ENCODE measurements around the gene CFAP58.

CFAP58 gene

GRCh38 chr10:104317726-104318299, 35.8 kb upstream of the CFAP58 start:
- Mint-ChIP-seq H3K4me1 (peaks cover 65% of the 10 kb centered on the region), H3K9me3 (no peaks in the 10 kb centered on the region), H3K27ac (peak overlapping the region; percentile 59), H3K27me3 (no peaks in the 10 kb centered on the region), H3K4me3 (no peak overlapping the region), H3K36me3 (peaks cover 5% of the 10 kb centered on the region)

DNA sequence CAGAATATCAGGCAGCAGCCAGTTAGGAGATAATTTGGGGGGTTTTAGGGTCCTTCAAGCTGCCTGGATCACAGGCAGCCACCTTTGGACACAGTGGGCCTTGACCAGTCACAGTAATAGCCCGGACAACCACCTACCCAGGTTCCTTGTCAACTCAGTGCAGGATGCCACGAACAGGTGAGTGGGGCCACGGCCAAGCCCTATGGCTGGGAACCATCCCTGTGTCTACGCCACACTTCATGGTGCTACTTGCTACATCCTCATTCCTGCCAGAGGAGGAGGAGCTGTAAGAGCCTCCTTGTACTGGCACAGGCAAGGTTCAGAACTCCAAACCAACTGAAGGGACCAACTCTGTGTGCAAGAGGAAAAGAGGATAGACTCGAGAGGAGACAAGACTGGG, 35.3 kb upstream of the CFAP58 start:
- Mint-ChIP-seq H3K4me1 (peaks cover 67% of the 10 kb centered on the region), H3K9me3 (no peaks in the 10 kb centered on the region), H3K4me3 (no peak overlapping the region), H3K36me3 (peaks cover 5% of the 10 kb centered on the region), H3K27me3 (no peaks in the 10 kb centered on the region), H3K27ac (no peak overlapping the region)

DNA sequence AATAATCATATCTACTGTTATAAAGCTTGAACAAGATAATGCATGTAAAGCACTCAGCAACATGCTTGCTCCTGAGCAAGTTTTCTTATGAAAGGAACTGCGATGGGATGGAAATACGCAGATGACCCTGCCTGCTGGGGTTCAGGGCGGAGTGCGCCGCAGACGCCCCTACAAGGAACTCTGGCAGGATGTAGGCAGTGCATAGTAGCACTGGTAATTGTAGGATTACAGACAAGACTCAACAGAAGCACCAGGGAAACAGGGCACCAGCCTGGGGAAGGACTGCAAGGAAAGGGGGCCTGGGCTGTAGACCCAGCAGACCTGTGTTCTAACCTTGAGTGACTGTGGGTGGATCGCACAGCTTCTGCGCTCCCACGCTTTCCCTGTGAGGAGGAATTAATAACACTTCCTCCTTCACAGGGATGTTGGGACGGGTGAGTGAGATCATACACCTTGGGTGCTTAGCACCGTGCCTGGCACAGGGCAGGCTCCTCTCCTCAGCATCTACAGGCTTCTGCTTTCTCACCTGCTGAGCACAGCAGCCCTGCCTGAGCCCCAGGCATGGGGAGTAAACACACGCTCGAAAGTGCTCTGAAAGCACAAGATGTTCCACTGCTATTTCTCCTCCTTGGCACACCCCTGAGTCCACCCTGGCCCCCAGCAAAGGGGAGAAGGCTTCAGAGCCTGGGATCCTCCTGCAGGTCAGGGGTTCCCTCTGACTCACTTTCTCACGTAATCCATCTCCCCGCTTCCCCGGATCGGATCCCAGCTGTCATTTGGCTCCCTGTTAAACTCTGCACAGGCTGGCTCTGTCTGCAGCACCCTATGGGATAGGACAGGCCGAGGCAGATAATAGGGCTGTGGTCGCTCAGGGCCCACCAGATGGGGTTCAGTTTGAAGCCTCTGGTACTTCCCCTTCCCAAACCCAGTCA, 34.6 kb upstream of the CFAP58 start:
- H3K27ac Mint-ChIP-seq, result peak overlapping the region; percentile 30
- peaks cover 75% of the 10 kb centered on the region for H3K4me1 Mint-ChIP-seq
- H3K4me3 Mint-ChIP-seq, result peak overlapping the region; percentile 11
- H3K9me3 Mint-ChIP-seq, result no peaks in the 10 kb centered on the region
- H3K27me3 Mint-ChIP-seq, result no peaks in the 10 kb centered on the region
- peaks cover 3% of the 10 kb centered on the region for H3K36me3 Mint-ChIP-seq

GRCh38 chr10:104321226-104321625, 32.4 kb upstream of the CFAP58 start:
- H3K9me3 Mint-ChIP-seq, result no peaks in the 10 kb centered on the region
- no peak overlapping the region for H3K27ac Mint-ChIP-seq
- peaks cover 96% of the 10 kb centered on the region for H3K4me1 Mint-ChIP-seq
- peak overlapping the region; percentile 76 for H3K4me3 Mint-ChIP-seq
- peaks cover 4% of the 10 kb centered on the region for H3K36me3 Mint-ChIP-seq
- no peaks in the 10 kb centered on the region for H3K27me3 Mint-ChIP-seq

- H3K4me1 Mint-ChIP-seq, result peaks cover 100% of the 10 kb centered on the region
- peak overlapping the region; percentile 76 for H3K4me3 Mint-ChIP-seq
- H3K27ac Mint-ChIP-seq, result peak overlapping the region; percentile 92
- no peaks in the 10 kb centered on the region for H3K9me3 Mint-ChIP-seq
- H3K36me3 Mint-ChIP-seq, result peaks cover 7% of the 10 kb centered on the region
- no peaks in the 10 kb centered on the region for H3K27me3 Mint-ChIP-seq
Observed at GRCh38 chr10:104321725-104322415, 31.8 kb upstream of the CFAP58 start.

- peaks cover 100% of the 10 kb centered on the region for H3K4me1 Mint-ChIP-seq
- H3K27me3 Mint-ChIP-seq, result no peaks in the 10 kb centered on the region
- H3K27ac Mint-ChIP-seq, result peak overlapping the region; percentile 92
- peaks cover 7% of the 10 kb centered on the region for H3K36me3 Mint-ChIP-seq
- no peaks in the 10 kb centered on the region for H3K9me3 Mint-ChIP-seq
- peak overlapping the region; percentile 76 for H3K4me3 Mint-ChIP-seq
Observed at GRCh38 chr10:104322416-104322782, 31.2 kb upstream of the CFAP58 start.

GRCh38 chr10:104323085-104323484, 30.5 kb upstream of the CFAP58 start:
- Mint-ChIP-seq H3K9me3 (no peaks in the 10 kb centered on the region), H3K27me3 (no peaks in the 10 kb centered on the region), H3K36me3 (peaks cover 7% of the 10 kb centered on the region), H3K4me1 (peaks cover 100% of the 10 kb centered on the region), H3K27ac (peak overlapping the region; percentile 92), H3K4me3 (peak overlapping the region; percentile 76)

DNA sequence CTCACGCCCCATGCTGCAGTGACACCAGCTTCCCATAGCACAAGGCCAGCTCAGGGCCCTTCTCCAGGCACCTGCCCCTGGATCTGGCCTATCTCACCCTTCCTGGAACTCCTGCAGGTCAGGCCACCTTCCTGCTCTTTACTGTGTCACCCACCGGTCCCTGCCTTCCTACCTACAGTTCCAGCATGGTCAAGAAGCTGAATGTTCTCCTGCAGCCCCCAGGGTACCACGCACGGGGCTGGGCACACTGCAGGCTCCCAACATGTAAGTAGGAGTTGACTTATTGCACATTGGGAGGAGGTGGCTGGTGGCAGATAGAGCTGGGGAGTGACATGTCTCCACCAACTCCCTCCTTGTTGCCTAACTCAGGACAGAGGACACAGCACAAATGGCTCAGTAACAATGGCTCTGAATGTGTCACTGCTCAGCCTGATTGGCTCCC, 29.9 kb upstream of the CFAP58 start:
- H3K9me3 Mint-ChIP-seq, result no peaks in the 10 kb centered on the region
- H3K4me1 Mint-ChIP-seq, result peaks cover 100% of the 10 kb centered on the region
- peaks cover 7% of the 10 kb centered on the region for H3K36me3 Mint-ChIP-seq
- H3K27ac Mint-ChIP-seq, result peak overlapping the region; percentile 95
- H3K4me3 Mint-ChIP-seq, result peak overlapping the region; percentile 76
- no peaks in the 10 kb centered on the region for H3K27me3 Mint-ChIP-seq

DNA sequence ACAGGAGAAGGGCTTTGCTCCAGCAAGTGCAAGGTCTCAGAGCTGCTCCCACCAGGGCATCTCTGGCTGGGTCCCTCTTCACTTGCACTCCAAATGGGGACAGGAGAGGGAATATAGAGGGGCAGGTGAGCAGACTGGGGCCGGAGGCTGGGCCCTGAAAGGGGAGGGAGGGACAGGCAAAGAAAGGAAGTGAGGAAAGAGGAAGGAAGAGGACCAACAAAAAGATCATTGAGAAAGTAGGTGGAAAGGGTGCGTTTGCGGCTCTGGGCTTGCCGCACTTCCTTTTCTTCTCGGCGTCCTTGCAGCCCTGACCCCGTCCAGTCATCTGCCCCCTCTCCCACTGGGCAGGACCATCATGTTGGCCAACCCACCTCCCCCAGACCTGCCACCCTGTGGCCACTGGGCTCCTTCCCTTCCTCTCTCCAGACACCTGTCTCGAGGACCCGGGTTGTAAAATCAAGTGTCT, 29.4 kb upstream of the CFAP58 start:
- peak overlapping the region; percentile 95 for H3K27ac Mint-ChIP-seq
- peak overlapping the region; percentile 76 for H3K4me3 Mint-ChIP-seq
- no peaks in the 10 kb centered on the region for H3K27me3 Mint-ChIP-seq
- peaks cover 7% of the 10 kb centered on the region for H3K36me3 Mint-ChIP-seq
- no peaks in the 10 kb centered on the region for H3K9me3 Mint-ChIP-seq
- H3K4me1 Mint-ChIP-seq, result peaks cover 100% of the 10 kb centered on the region

- H3K36me3 Mint-ChIP-seq, result peaks cover 7% of the 10 kb centered on the region
- H3K27me3 Mint-ChIP-seq, result no peaks in the 10 kb centered on the region
- peaks cover 100% of the 10 kb centered on the region for H3K4me1 Mint-ChIP-seq
Observed at GRCh38 chr10:104324931-104325330, 28.7 kb upstream of the CFAP58 start.

GRCh38 chr10:104325436-104326435, 27.9 kb upstream of the CFAP58 start:
- Mint-ChIP-seq H3K27me3 (no peaks in the 10 kb centered on the region), H3K36me3 (peaks cover 7% of the 10 kb centered on the region), H3K4me3 (peak overlapping the region; percentile 76), H3K9me3 (no peaks in the 10 kb centered on the region), H3K4me1 (peaks cover 100% of the 10 kb centered on the region), H3K27ac (peak overlapping the region; percentile 95)

More at GRCh38 chr10:104324931-104325330, 28.7 kb upstream of the CFAP58 start:
- peak overlapping the region; percentile 76 for H3K4me3 Mint-ChIP-seq
- no peaks in the 10 kb centered on the region for H3K9me3 Mint-ChIP-seq
- H3K27ac Mint-ChIP-seq, result peak overlapping the region; percentile 95

DNA sequence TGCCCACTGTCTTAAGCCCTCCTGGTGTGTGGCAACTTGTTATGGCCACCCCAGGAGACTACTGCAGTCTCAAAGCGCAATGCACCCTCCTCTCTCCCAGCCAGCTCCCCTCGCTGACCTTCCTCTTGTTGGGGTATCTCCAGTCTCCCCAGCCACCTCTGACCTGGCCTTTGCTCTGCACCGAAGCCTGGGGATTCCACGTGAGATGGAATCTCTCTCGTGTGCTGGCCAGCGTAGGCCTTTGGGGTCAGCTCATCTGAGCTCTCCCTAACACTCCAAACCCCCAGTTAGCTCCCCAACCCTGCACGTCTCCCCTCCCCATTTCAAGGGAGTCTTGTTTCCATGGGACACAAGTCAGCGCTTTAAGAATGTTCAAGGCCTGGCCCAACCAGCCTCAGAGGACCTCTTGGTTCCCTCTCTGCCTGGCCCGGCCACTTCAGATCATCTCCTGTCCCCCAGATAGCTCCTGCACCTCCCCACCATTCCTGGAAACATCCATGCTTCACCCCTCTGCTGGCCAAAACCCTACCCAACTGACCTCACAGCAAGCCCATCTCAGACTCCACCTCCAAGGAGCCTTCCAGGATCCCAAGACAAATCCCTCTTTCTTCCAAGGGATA, 26.5 kb upstream of the CFAP58 start:
- Mint-ChIP-seq H3K36me3 (peaks cover 7% of the 10 kb centered on the region), H3K4me3 (peak overlapping the region; percentile 85), H3K27ac (peak overlapping the region; percentile 79), H3K27me3 (no peaks in the 10 kb centered on the region), H3K9me3 (no peaks in the 10 kb centered on the region), H3K4me1 (peaks cover 100% of the 10 kb centered on the region)

DNA sequence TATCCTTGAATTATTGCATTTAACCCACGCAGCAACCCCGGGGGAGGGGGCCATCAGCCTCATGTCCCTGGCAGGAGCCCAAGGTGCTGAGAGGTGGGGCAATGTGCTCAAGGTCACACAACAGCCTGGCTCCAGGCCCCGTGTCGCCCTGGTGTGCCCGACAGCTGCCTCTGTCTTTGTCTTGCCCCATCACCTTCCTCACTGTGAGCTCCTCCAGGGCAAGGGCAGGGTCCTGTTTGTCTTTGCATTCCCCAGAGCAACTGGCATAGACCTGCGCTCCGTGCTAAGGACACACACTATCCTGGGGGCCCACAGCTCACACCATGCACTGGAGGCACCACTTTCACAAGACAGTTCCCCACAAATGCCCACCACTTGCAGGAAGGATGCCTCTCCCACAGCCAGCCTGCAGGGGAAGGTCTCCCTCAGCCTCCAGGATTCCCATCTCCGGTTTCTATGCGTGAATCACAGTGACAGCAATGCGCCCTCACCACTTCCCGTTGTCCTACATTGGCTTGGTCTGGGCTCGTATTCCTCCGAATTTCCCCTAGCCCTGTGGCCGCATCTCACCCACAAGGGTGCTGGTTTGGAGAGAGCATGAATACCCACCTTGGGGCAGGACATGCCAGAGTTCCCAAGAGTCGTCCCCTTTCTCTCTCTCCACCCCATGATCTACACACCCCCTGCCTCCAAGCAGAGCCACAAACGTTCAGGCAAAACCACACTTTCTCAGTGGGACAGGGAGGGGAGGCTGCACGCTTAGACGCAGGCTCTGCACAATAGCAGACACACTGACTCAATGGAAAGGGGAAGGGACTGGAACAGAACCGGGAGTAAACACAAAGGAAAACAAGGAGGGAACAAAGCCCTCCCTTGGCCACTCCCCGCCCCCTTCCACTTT, 25.6 kb upstream of the CFAP58 start:
- Mint-ChIP-seq H3K27me3 (no peaks in the 10 kb centered on the region), H3K9me3 (no peaks in the 10 kb centered on the region), H3K27ac (peak overlapping the region; percentile 79), H3K4me3 (peak overlapping the region; percentile 85), H3K4me1 (peaks cover 99% of the 10 kb centered on the region), H3K36me3 (peaks cover 7% of the 10 kb centered on the region)

- no peaks in the 10 kb centered on the region for H3K27me3 Mint-ChIP-seq
- H3K4me3 Mint-ChIP-seq, result peak overlapping the region; percentile 85
- H3K27ac Mint-ChIP-seq, result peak overlapping the region; percentile 90
- peaks cover 7% of the 10 kb centered on the region for H3K36me3 Mint-ChIP-seq
- H3K4me1 Mint-ChIP-seq, result peaks cover 99% of the 10 kb centered on the region
- no peaks in the 10 kb centered on the region for H3K9me3 Mint-ChIP-seq
Observed at GRCh38 chr10:104328646-104328895, 25.1 kb upstream of the CFAP58 start.
